ENCODE results near the gene RANBP17.

RANBP17 gene

GRCh38 chr5:171321447-171321846, 459.6 kb downstream of the RANBP17 start:
- H3K4me2 ChIP-seq (ENCODE audit: low read depth, low read length), result no peak overlapping the region
- H3K27me3 ChIP-seq (replicated peaks; ENCODE audit: insufficient read depth, low read length), result no peaks in the 10 kb centered on the region; the same call in 1 of the 2 replicates
- H4K20me1 ChIP-seq (ENCODE audit: insufficient read depth, low read length), result no peaks in the 10 kb centered on the region
- TF ChIP-seq EZH2 (optimal IDR thresholded peaks at IDR 0.05; ENCODE audit: low read depth, low read length), result no peak
- TF ChIP-seq EZH2phosphoT487 (IDR thresholded peaks at IDR 0.05; ENCODE audit: low read length), result no peak
- no peak for TF ChIP-seq CTCF (IDR thresholded peaks at IDR 0.05; ENCODE audit: low read length)
- H3K4me3 ChIP-seq (ENCODE audit: low read length), result no peak overlapping the region
- no peak for DNase-seq
- no peak overlapping the region for H3K27ac ChIP-seq (ENCODE audit: low read length)
- H3K9ac ChIP-seq (ENCODE audit: low read length), result no peak overlapping the region
- no peaks in the 10 kb centered on the region for H3K9me3 ChIP-seq (replicated peaks; ENCODE audit: insufficient read depth, low read length)
- no peaks in the 10 kb centered on the region for H3K4me1 ChIP-seq (ENCODE audit: low read length)
- H3K36me3 ChIP-seq (replicated peaks; ENCODE audit: insufficient read depth, low read length), result no peaks in the 10 kb centered on the region
- H2AFZ ChIP-seq (ENCODE audit: low read length), result no peak overlapping the region
- no peaks in the 10 kb centered on the region for H3K79me2 ChIP-seq (ENCODE audit: low read length)
- no peaks in the 10 kb centered on the region for H3F3A ChIP-seq (ENCODE audit: insufficient read depth, low read length)
- no peaks in the 10 kb centered on the region for H3K9me2 ChIP-seq (replicated peaks; ENCODE audit: insufficient read depth, low read length)

GRCh38 chr5:171322527-171322926, 460.7 kb downstream of the RANBP17 start:
- no peaks in the 10 kb centered on the region for H3K4me1 ChIP-seq (ENCODE audit: low read length)
- no peak overlapping the region for H3K4me3 ChIP-seq (ENCODE audit: low read length)
- no peaks in the 10 kb centered on the region for H3K9me2 ChIP-seq (replicated peaks; ENCODE audit: insufficient read depth, low read length)
- no peak overlapping the region for H2AFZ ChIP-seq (ENCODE audit: low read length)
- H3K9me3 ChIP-seq (replicated peaks; ENCODE audit: insufficient read depth, low read length), result no peaks in the 10 kb centered on the region
- H3K36me3 ChIP-seq (replicated peaks; ENCODE audit: insufficient read depth, low read length), result no peaks in the 10 kb centered on the region
- no peak for DNase-seq
- H3F3A ChIP-seq (ENCODE audit: insufficient read depth, low read length), result no peaks in the 10 kb centered on the region
- H3K79me2 ChIP-seq (ENCODE audit: low read length), result no peaks in the 10 kb centered on the region
- H3K27ac ChIP-seq (ENCODE audit: low read length), result no peak overlapping the region
- TF ChIP-seq EZH2phosphoT487 (IDR thresholded peaks at IDR 0.05; ENCODE audit: low read length) (no peak), CTCF (IDR thresholded peaks at IDR 0.05; ENCODE audit: low read length) (no peak), EZH2 (optimal IDR thresholded peaks at IDR 0.05; ENCODE audit: low read depth, low read length) (no peak)
- no peak overlapping the region for H3K4me2 ChIP-seq (ENCODE audit: low read depth, low read length)
- no peaks in the 10 kb centered on the region for H3K27me3 ChIP-seq (replicated peaks; ENCODE audit: insufficient read depth, low read length)
- H3K9ac ChIP-seq (ENCODE audit: low read length), result no peak overlapping the region
- no peaks in the 10 kb centered on the region for H4K20me1 ChIP-seq (ENCODE audit: insufficient read depth, low read length)

GRCh38 chr5:171323007-171323406, 461.2 kb downstream of the RANBP17 start:
- Histone ChIP-seq H3K9me3 (replicated peaks; ENCODE audit: insufficient read depth, low read length) (no peaks in the 10 kb centered on the region), H3K27ac (ENCODE audit: low read length) (no peak overlapping the region), H4K20me1 (ENCODE audit: insufficient read depth, low read length) (no peaks in the 10 kb centered on the region), H3K9ac (ENCODE audit: low read length) (no peak overlapping the region), H3K4me3 (ENCODE audit: low read length) (no peak overlapping the region), H3K36me3 (replicated peaks; ENCODE audit: insufficient read depth, low read length) (no peaks in the 10 kb centered on the region), H3K9me2 (replicated peaks; ENCODE audit: insufficient read depth, low read length) (no peaks in the 10 kb centered on the region), H3K4me2 (ENCODE audit: low read depth, low read length) (no peak overlapping the region), H3F3A (ENCODE audit: insufficient read depth, low read length) (no peaks in the 10 kb centered on the region), H3K4me1 (ENCODE audit: low read length) (no peaks in the 10 kb centered on the region), H3K27me3 (replicated peaks; ENCODE audit: insufficient read depth, low read length) (no peaks in the 10 kb centered on the region), H3K79me2 (ENCODE audit: low read length) (no peaks in the 10 kb centered on the region), H2AFZ (ENCODE audit: low read length) (no peak overlapping the region)
- no peak for TF ChIP-seq EZH2phosphoT487 (IDR thresholded peaks at IDR 0.05; ENCODE audit: low read length)
- TF ChIP-seq CTCF (IDR thresholded peaks at IDR 0.05; ENCODE audit: low read length), result no peak
- no peak for TF ChIP-seq EZH2 (optimal IDR thresholded peaks at IDR 0.05; ENCODE audit: low read depth, low read length)
- no peak for DNase-seq

Data from MM.1S (cell line).